ENCODE measurements around the gene OIT3.

- TF ChIP-seq POLR2A (IDR thresholded peaks at IDR 0.05) = no peak
- no peak for TF ChIP-seq CTCF (IDR thresholded peaks at IDR 0.05)
Measured at GRCh38 chr10:72930276-72930675, 36.7 kb downstream of the OIT3 start.

Measured in testis (tissue), 2 donors.